ENCODE results near the gene CERS6. TPM values are rescaled to one million over a fixed set of nuclear protein-coding genes. Genes with fewer than 3 reads are reported as not detected.

CERS6 gene
- total and polyA plus RNA-seq, 2 of the 8 experiments (the other 6 are each of a cell fraction or from before 2014, with no cell fraction given): 6.8 to 28.2 TPM

- DNase-seq (ENCODE audit: low read depth in 1 of 2, low spot score in 2 of 2): no peak
- CTCF ChIA-PET (ENCODE audit: partially characterized antibody): interaction anchor here (0.9 to 2.4 kb wide), 3 partner anchors 11 to 165 kb away, joined by 3 to 5 read pairs (median 3); no protein-coding TSS in a partner anchor
- no peak overlapping the region for H3K9ac ChIP-seq (replicated peaks in 1 of 4; ENCODE audit: extremely low read depth in 1 of 4, low read depth in 3 of 4, low read length in 3 of 4)
These were observed 127.8 kb downstream of the CERS6 start for GRCh38 chr2:168583710-168584521.

More at GRCh38 chr2:168583710-168584521, 127.8 kb downstream of the CERS6 start:
- Histone ChIP-seq H3K27me3 (replicated peaks in 1 of 4; ENCODE audit: control insufficient read depth in 3 of 4, extremely low read depth in 1 of 4, insufficient read depth in 3 of 4, low read length in 3 of 4) (no peaks in the 10 kb centered on the region), H3K23me2 (ENCODE audit: low read depth, low read length) (no peaks in the 10 kb centered on the region; the same call in 1 of the 2 replicates), H2BK5ac (ENCODE audit: low read depth, low read length) (no peak overlapping the region), H2AFZ (ENCODE audit: low read length) (no peak overlapping the region), H4K91ac (replicated peaks; ENCODE audit: insufficient read length, low read length) (no peak overlapping the region), H3K4me1 (replicated peaks in 1 of 4; ENCODE audit: control insufficient read depth in 3 of 4, insufficient read depth in 4 of 4, low read length in 3 of 4) (peaks cover 0 to 4% (median 3%) of the 10 kb centered on the region in 4 experiments; a peak in 2 of 7 replicates), H4K5ac (ENCODE audit: insufficient read length, low read depth, low read length) (no peak overlapping the region), H3K79me1 (ENCODE audit: low read depth, low read length) (no peaks in the 10 kb centered on the region; the same call in 1 of the 2 replicates), H2BK120ac (replicated peaks; ENCODE audit: low read depth, low read length) (no peak overlapping the region), H3K14ac (ENCODE audit: insufficient read length) (no peak overlapping the region), H2BK20ac (ENCODE audit: low read length) (no peak overlapping the region), H2BK15ac (ENCODE audit: low read length) (no peak overlapping the region), H3K79me2 (ENCODE audit: control insufficient read depth in 1 of 2, insufficient read depth in 2 of 2, low read length in 2 of 2) (peaks cover 0 to 9% of the 10 kb centered on the region in 2 experiments; a peak in 2 of 4 replicates), H3K23ac (ENCODE audit: insufficient read length) (no peak overlapping the region), H3K9me3 (ENCODE audit: insufficient read depth in 2 of 2, low read depth in 1 of 2, low read length in 1 of 2) (no peaks in the 10 kb centered on the region; a peak in 1 of 4 replicates), H2AK5ac (ENCODE audit: low read depth, low read length) (no peak overlapping the region), H3K4ac (replicated peaks; ENCODE audit: insufficient read length, low read depth, low read length) (no peak overlapping the region), H3K36me3 (ENCODE audit: control insufficient read depth in 2 of 4, insufficient read depth in 4 of 4, low read length in 3 of 4) (no peaks in the 10 kb centered on the region), H3K4me3 (ENCODE audit: extremely low read depth in 1 of 4, insufficient read depth in 2 of 4, low read depth in 3 of 4, low read length in 4 of 4) (no peak overlapping the region), H3K4me2 (ENCODE audit: insufficient read depth in 1 of 2, low read depth in 2 of 2, low read length in 2 of 2) (no peak overlapping the region), H3K18ac (ENCODE audit: extremely low read depth, low read length) (no peak overlapping the region), H4K20me1 (replicated peaks in 1 of 2; ENCODE audit: control insufficient read depth in 1 of 2, insufficient read depth in 2 of 2, low read length in 2 of 2) (no peaks in the 10 kb centered on the region), H2BK12ac (ENCODE audit: low read depth, low read length) (no peak overlapping the region), H4K8ac (ENCODE audit: extremely low read depth, insufficient read depth, low read length) (no peak overlapping the region), H3K56ac (replicated peaks; ENCODE audit: insufficient read length, low read depth, low read length) (no peak overlapping the region), H3K27ac (ENCODE audit: low read depth, low read length) (no peak overlapping the region)
- 95% methylated on average over 5 of the region's 5 CpGs; no CpG with 5 or more reads in 1 of the 2 experiments for WGBS, 2 experiments (ENCODE audit: extremely low coverage in 1 of 2, insufficient coverage in 1 of 2, insufficient read length in 1 of 2, insufficient replicate concordance in 2 of 2, low coverage in 1 of 2, low lambda C conversion rate in 2 of 2, missing lambda C conversion rate in 1 of 2)
- FAIRE-seq: no peak
- POLR2A ChIA-PET (ENCODE audit: partially characterized antibody): no interaction called here
- TF ChIP-seq NANOG (IDR thresholded peaks at IDR 0.05; ENCODE audit: insufficient read depth, low read depth, low read length, poor library complexity, severe bottlenecking) (no peak), TAF7 (optimal IDR thresholded peaks at IDR 0.05; ENCODE audit: borderline replicate concordance, low read depth, low read length) (no peak), JUN (IDR thresholded peaks at IDR 0.05; ENCODE audit: low read depth, low read length) (no peak), RNF2 (IDR thresholded peaks at IDR 0.05; ENCODE audit: borderline replicate concordance, low read depth, low read length, missing control alignments, poor library complexity, severe bottlenecking) (no peak), CEBPB (IDR thresholded peaks at IDR 0.05; ENCODE audit: low read depth, low read length) (no peak), CTBP2 (IDR thresholded peaks at IDR 0.05; ENCODE audit: borderline replicate concordance, insufficient read depth, insufficient read length, low read length) (no peak), EZH2 (IDR thresholded peaks at IDR 0.05; ENCODE audit: low read depth, low read length, severe bottlenecking) (no peak), CBX5 (IDR thresholded peaks at IDR 0.05; ENCODE audit: low read depth, low read length) (no peak)
